ENCODE data around the gene AFM.
"Not testable (repeated sequence)": the region's sequence is repeated elsewhere in the genome, so short reads cannot be mapped to it uniquely, and the experiment has no call there.

AFM gene

GRCh38 chr4:73518340-73518739, 36.8 kb downstream of the AFM start:
- no peak for FAIRE-seq

- no peak for FAIRE-seq
Measured at GRCh38 chr4:73520821-73521220, 39.3 kb downstream of the AFM start.

GRCh38 chr4:73523126-73523525, 41.6 kb downstream of the AFM start:
- no peak for FAIRE-seq

GRCh38 chr4:73525611-73526010, 44.1 kb downstream of the AFM start:
- no peak for FAIRE-seq

GRCh38 chr4:73527196-73527595, 45.7 kb downstream of the AFM start:
- no peak for FAIRE-seq

- FAIRE-seq, result no peak
Measured at GRCh38 chr4:73528171-73528570, 46.6 kb downstream of the AFM start.

GRCh38 chr4:73533515-73534422, 52.2 kb downstream of the AFM start:
- peak; percentile 31 for FAIRE-seq

GRCh38 chr4:73538162-73538561, 56.6 kb downstream of the AFM start:
- no peak for FAIRE-seq

GRCh38 chr4:73539386-73539785, 57.8 kb downstream of the AFM start:
- peak; percentile 80 for FAIRE-seq

GRCh38 chr4:73540826-73541225, 59.3 kb downstream of the AFM start:
- peak; percentile 96 for FAIRE-seq

- FAIRE-seq, result no peak
Measured at GRCh38 chr4:73541251-73541650, 59.7 kb downstream of the AFM start.

- FAIRE-seq, result no peak
Measured at GRCh38 chr4:73544620-73545019, 63.1 kb downstream of the AFM start.

GRCh38 chr4:73550865-73551264, 69.3 kb downstream of the AFM start:
- FAIRE-seq, result not testable (repeated sequence)
